PC-3 (cell line): ENCODE data around the gene LMBR1.

Experiments used
- CTCF ChIP-seq: fragments of 300-600 bp; sonication (generic); conservative IDR thresholded peaks from 2 replicates; pipeline ENCODE4 v1.5.1; 2017; ENCODE audit warnings: antibody characterized with exemption, low read depth, mild to moderate bottlenecking, low read length
- EZH2 ChIP-seq: fragments of 300-600 bp; sonication (generic); IDR thresholded peaks from one replicate; pipeline ENCODE4 v1.6.1; 2017; ENCODE audit warnings: antibody characterized with exemption, mild to moderate bottlenecking, low read length; ENCODE audit not compliant: unreplicated experiment
- EZH2phosphoT487 ChIP-seq: fragments of 300-600 bp; sonication (generic); IDR thresholded peaks from 2 replicates; pipeline ENCODE4 v1.6.1; 2018; ENCODE audit warnings: mild to moderate bottlenecking, antibody characterized with exemption, low read length, borderline replicate concordance

- TF ChIP-seq CTCF (no peak), EZH2phosphoT487 (no peak), EZH2 (no peak)
These were observed 47.4 kb downstream of the LMBR1 start for GRCh38 chr7:156845379-156846101.
